WTC11 (cell line): ENCODE data around the gene PIK3C2B.

Source experiments
- FOXK1 ChIP-seq: sonication (generic); formaldehyde crosslinking; IDR thresholded peaks from 2 replicates; pipeline ENCODE4 v1.8.0; 2022; ENCODE audit warnings: mild to moderate bottlenecking, moderate library complexity, missing genetic modification reagents
- NFE2L1 ChIP-seq: sonication (generic); formaldehyde crosslinking; IDR thresholded peaks from 2 replicates; pipeline ENCODE4 v1.8.1; 2023; ENCODE audit warnings: missing genetic modification reagents
- NFYB ChIP-seq: sonication (generic); formaldehyde crosslinking; conservative IDR thresholded peaks from 2 replicates; pipeline ENCODE4 v1.8.0; 2022; ENCODE audit warnings: low read depth, missing genetic modification reagents
- NR3C1 ChIP-seq: sonication (generic); formaldehyde crosslinking; conservative IDR thresholded peaks from 2 replicates; pipeline ENCODE4 v1.8.1; 2023; ENCODE audit warnings: low read depth, mild to moderate bottlenecking, missing genetic modification reagents
- ZNF416 ChIP-seq: fragments of 250-450 bp; sonication (Bioruptor Pico); IDR thresholded peaks from 2 replicates; pipeline ENCODE4 v1.9.0; 2021; ENCODE audit warnings: mild to moderate bottlenecking, inconsistent platforms
- TF ChIP-seq, protein P1 (sequence below): fragments of 200-600 bp; IDR thresholded peaks from 2 replicates; pipeline ENCODE4 v1.8.0; 2022; ENCODE audit warnings: antibody characterized with exemption
- TF ChIP-seq, protein P2 (sequence below): sonication (generic); formaldehyde crosslinking; IDR thresholded peaks from 2 replicates; pipeline ENCODE4 v1.8.0; 2022; ENCODE audit warnings: mild to moderate bottlenecking, missing genetic modification reagents
- TF ChIP-seq, protein P3 (sequence below): sonication (generic); formaldehyde crosslinking; IDR thresholded peaks from 2 replicates; pipeline ENCODE4 v1.8.1; 2023; ENCODE audit warnings: mild to moderate bottlenecking, missing genetic modification reagents, borderline replicate concordance
- TF ChIP-seq, protein P4 (sequence below): fragments of 250-450 bp; sonication (Bioruptor Pico); IDR thresholded peaks from 2 replicates; pipeline ENCODE4 v1.9.0; 2021; ENCODE audit warnings: moderate library complexity, mild to moderate bottlenecking, inconsistent platforms, borderline replicate concordance

DNA sequence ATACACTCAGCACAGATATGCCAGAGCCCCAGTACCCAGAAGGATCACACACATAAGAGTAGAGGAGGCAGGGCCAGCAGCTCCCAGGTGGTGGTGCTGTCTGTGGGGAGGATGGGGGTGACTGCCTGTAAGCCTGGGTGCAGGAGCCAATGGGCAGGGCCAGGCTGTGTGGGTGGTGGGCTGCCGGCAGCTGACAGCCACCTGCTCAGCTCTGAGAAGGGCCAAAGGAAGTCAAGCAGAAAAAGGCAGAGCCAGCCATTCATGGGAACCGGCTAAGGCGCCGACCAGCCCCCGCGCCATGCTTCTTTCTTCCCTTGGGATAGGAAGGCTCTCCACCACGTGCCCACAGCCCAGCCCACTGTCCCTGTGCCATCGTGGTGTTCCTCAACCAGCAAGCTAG, 14.1 kb downstream of the PIK3C2B start:
- TF ChIP-seq FOXK1 (CRISPR knock-in tag) (no peak), NFYB (no peak), ZNF416 (CRISPR knock-in tag) (no peak), NR3C1 (CRISPR knock-in tag) (no peak), NFE2L1 (CRISPR knock-in tag) (no peak)
- TF ChIP-seq, protein P1, sequence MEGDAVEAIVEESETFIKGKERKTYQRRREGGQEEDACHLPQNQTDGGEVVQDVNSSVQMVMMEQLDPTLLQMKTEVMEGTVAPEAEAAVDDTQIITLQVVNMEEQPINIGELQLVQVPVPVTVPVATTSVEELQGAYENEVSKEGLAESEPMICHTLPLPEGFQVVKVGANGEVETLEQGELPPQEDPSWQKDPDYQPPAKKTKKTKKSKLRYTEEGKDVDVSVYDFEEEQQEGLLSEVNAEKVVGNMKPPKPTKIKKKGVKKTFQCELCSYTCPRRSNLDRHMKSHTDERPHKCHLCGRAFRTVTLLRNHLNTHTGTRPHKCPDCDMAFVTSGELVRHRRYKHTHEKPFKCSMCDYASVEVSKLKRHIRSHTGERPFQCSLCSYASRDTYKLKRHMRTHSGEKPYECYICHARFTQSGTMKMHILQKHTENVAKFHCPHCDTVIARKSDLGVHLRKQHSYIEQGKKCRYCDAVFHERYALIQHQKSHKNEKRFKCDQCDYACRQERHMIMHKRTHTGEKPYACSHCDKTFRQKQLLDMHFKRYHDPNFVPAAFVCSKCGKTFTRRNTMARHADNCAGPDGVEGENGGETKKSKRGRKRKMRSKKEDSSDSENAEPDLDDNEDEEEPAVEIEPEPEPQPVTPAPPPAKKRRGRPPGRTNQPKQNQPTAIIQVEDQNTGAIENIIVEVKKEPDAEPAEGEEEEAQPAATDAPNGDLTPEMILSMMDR: no peak
- TF ChIP-seq, protein P2, sequence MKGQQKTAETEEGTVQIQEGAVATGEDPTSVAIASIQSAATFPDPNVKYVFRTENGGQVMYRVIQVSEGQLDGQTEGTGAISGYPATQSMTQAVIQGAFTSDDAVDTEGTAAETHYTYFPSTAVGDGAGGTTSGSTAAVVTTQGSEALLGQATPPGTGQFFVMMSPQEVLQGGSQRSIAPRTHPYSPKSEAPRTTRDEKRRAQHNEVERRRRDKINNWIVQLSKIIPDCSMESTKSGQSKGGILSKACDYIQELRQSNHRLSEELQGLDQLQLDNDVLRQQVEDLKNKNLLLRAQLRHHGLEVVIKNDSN (CRISPR knock-in tag): no peak
- TF ChIP-seq, protein P3, sequence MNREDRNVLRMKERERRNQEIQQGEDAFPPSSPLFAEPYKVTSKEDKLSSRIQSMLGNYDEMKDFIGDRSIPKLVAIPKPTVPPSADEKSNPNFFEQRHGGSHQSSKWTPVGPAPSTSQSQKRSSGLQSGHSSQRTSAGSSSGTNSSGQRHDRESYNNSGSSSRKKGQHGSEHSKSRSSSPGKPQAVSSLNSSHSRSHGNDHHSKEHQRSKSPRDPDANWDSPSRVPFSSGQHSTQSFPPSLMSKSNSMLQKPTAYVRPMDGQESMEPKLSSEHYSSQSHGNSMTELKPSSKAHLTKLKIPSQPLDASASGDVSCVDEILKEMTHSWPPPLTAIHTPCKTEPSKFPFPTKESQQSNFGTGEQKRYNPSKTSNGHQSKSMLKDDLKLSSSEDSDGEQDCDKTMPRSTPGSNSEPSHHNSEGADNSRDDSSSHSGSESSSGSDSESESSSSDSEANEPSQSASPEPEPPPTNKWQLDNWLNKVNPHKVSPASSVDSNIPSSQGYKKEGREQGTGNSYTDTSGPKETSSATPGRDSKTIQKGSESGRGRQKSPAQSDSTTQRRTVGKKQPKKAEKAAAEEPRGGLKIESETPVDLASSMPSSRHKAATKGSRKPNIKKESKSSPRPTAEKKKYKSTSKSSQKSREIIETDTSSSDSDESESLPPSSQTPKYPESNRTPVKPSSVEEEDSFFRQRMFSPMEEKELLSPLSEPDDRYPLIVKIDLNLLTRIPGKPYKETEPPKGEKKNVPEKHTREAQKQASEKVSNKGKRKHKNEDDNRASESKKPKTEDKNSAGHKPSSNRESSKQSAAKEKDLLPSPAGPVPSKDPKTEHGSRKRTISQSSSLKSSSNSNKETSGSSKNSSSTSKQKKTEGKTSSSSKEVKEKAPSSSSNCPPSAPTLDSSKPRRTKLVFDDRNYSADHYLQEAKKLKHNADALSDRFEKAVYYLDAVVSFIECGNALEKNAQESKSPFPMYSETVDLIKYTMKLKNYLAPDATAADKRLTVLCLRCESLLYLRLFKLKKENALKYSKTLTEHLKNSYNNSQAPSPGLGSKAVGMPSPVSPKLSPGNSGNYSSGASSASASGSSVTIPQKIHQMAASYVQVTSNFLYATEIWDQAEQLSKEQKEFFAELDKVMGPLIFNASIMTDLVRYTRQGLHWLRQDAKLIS: no peak
- TF ChIP-seq, protein P4, sequence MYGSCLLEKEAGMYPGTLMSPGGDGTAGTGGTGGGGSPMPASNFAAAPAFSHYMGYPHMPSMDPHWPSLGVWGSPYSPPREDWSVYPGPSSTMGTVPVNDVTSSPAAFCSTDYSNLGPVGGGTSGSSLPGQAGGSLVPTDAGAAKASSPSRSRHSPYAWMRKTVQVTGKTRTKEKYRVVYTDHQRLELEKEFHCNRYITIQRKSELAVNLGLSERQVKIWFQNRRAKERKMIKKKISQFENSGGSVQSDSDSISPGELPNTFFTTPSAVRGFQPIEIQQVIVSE (CRISPR knock-in tag): no peak
